Central memory CD4-positive, alpha-beta T cell (primary cell): ENCODE measurements around the gene TMUB2.
"Not testable (repeated sequence)": the region's sequence is repeated elsewhere in the genome, so short reads cannot be mapped to it uniquely, and the experiment has no call there.

Experiments
- DNase-seq: peaks from one replicate; pipeline ENCODE4 v3.0.0; 2022

Gene TMUB2

DNA sequence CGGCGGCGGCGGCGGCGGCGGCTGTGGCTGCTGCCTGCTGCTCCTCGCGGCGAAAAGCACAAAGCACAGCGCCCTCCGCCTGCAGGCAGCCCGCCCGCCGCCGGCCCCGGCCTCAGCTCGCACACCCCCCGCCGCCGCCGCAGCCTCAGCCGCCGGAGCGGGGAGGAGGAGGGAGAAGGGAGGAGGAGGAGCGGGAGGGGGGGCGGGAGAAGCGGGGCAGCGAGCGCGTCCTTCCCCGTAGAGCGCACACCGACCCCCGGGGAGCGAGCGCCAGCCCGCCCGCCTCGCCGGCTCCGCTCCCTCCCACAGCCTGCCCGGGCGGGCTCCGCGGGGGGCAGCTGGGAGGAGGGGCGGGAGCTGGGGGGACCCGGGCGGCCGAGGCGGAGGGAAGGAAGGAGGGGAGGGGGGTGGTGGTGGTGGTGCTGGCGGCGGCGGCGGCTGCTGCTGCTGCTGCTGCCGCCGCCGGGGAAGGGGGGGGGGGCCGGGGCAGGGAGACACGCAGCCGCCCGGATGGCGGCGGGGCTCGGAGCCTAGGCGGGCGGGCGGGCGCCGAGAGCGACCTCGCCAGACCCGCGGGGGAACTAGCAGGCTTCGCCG is 32.9 kb downstream of the TMUB2 start, which contains the start of gene UBTF:
TSS of gene UBTF (minus strand) at position 60 of the 597 bp plus-strand sequence. CDS start 1,446 bp downstream, outside the sequence.
- DNase-seq: peak; percentile 77

DNA sequence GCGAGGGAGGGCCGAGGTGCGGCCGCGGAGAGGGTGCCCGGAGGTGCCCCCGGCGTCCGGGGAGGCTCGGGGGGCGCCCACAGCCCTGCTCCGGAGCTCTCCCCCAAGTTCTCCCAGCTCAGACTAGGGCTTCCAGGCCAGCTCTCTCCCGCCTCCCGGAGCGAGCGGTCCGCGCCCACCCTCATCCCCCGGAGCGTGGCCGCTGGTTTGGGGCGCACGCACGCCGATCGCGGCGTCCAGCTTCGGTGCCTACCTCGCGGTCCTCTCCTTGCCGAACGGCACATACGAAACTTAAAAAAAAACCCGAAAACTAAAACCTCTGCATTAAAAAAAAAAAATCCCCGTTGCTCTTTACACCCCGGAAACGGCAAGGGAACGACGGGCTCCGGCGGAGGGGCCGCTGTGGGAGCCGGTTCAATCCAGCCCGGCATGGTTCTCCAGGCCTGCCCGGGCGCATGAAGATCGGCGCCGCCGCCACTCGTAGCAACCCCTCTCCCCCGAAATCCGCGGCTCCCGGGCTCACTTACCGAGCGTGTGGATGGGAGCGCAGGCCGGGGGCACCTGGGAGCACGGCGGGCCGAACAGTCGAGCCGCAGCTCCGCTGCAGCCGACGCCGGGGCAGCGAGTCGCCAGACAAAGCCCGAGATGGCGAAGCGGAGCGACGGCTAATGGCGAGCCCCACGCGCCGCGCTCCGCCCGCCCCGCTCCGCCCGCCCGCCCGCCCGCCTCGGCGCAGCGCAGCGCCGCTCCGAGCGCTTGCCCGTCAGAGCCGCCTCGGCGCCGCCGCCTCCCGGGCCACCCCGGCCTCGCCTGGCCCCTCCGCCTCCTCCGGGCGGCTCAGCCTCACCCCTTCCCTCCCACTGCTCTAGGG is 33.7 kb downstream of the TMUB2 start:
- peak; percentile 65 for DNase-seq

DNA sequence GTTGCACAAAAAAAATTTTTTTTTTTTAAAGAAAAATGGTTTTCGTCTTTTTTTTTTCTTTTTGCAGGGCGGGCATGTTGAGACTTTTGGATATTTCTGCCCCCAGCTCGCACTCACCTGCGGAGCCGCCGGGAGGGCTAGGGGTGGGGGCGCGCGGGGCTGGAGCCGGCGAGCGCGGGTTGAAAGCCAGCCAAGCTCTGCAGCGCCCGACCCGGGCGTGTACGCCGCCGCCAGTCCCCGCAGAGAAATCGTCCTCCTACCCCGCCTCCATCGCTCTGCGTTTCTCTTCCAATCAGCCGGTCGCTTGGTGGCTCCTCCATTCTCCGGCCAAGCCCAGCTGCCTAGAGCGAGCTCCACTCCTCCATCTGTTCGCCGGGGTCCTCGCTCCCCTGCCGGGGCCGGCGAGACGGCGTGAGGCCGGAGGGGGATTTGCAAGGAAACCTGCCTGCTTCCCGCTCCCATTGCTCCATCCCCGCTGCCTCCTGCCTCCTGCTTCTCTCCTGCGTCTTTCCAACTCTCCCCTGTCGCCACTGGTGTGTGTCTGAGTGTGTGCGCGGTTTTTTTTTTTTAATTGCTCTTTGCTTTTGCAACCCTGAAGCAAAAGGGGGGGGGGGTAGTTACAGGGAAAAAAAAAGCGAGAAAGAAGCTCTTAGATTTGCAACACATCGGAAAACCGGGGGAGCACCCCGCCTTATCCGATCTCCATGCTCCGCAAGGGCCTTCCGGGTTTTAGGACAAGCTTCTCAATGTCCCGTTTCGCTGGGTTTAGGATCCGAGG is 34.5 kb downstream of the TMUB2 start:
- DNase-seq: peak; percentile 69

GRCh38 chr17:44221862-44222111 is 35.0 kb downstream of the TMUB2 start:
- DNase-seq: no peak

DNA sequence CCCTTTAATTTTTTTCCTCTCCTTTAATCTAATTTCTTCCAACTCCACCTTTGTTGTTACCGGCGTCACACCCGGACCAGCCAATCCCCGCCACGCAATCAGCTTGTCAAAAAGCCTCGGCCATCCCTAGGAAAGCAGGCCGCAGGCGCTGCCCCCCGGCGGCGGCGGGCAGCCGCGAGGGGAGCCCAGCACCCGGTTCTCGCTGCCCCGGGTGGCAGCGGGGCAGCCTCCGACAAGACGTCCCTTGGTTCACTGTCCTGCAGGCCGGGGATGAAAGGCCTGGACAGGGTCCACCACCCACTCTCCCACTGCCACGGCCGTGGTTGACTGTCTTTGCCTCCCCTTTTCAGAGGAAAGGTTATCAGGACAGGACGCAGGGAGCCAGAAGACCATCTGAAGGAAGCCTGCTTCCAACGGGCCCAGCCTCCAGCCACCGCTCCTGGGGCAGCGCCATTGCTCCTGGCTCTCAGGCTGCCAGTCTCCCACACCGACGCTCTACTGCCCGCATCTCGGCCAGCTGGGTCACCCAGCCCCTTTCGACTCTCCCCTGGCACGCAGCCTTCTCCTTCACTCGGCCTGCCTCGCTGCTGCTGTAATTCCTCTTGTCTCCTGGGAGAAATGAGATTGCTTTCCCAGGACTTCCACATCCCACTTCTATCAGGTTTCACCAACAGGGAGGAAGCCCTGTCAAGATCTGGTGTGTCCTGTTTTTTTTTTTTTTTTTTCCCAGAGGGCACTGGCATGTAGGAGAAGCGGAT is 35.5 kb downstream of the TMUB2 start:
- DNase-seq: peak; percentile 36

DNA sequence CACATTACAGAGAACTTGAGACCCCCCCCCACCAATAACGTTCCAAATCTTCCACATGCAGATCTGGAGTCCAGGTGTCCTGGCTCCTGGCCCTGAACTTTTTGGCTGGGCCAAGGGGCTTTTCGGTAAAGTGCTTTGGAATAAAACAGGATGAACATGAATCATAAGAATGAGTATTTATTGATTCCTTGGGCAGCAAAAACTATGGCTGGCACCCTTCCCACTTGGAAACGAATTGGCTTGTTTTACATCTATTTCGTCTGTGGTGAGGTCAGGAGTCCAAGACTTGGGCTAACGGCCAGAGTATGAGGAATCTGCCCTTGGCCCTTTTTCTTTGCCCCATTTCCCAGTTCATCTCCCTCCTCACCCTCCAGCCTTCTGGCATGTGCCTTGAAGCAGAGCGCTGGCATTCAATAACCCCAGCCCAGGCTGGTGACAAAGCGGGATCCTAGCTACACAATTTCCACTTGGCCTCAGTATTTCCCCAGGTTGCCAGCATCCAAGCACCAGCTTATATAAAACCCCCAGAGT is 36.8 kb downstream of the TMUB2 start:
- no peak for DNase-seq

DNA sequence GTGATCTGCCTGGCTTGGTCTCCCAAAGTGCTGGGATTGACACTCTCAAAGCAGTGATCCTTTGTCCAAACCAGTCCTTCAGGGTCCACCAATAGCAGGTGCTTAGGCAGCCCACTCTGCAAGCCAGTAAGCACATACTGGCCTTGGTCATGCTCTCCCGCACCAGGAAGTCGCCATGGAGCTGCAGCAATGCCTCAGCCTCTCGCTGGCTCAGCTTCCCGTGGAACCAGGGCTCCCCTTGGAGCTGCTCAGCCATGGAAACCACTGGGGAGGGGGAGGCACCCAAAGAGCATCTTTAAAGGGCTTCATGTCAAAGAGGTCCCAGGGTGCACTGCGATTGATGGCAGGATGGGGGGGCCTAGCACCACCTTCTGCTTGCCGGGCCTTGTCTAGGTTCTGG is 42.3 kb downstream of the TMUB2 start:
- DNase-seq: no peak

GRCh38 chr17:44230140-44230539 is 43.4 kb downstream of the TMUB2 start:
- DNase-seq: no peak

DNA sequence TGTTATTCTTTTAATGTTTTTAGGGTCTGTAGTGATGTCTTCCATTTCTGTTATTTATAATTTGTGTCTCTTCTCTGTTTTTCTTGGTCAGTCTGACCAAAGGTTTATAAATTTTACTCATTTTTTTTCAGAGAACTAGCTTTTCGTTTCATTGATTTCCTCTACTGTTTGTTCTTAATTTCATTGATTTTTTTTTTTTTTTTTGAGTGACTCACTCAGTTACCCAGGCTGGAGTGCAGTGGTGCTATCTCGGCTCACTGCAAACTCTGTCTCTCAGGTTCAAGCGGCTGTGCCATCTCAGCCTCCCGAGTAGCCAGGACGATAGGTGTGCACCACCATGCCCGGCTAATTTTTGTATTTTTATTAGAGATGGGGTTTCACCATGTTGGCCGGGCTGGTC is 45.3 kb downstream of the TMUB2 start:
- no peak for DNase-seq

GRCh38 chr17:44233582-44233981 is 46.8 kb downstream of the TMUB2 start:
- DNase-seq: no peak

GRCh38 chr17:44235583-44235936 is 48.8 kb downstream of the TMUB2 start:
- no peak for DNase-seq

GRCh38 chr17:44236444-44236991 is 49.7 kb downstream of the TMUB2 start:
- DNase-seq: no peak

DNA sequence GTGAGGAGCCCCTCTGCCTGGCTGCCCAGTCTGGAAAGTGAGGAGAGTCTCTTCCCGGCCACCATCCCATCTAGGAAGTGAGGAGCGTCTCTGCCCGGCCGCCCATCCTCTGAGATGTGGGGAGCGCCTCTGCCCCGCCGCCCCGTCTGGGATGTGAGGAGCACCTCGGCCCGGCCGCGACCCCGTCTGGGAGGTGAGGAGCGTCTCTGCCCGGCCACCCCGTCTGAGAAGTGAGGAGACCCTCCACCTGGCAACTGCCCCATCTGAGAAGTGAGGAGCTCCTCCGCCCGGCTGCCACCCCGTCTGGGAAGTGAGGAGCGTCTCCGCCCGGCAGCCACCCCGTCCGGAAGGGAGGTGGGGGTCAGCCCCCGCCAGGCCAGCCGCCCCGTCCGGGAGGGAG is 51.1 kb downstream of the TMUB2 start:
- not testable (repeated sequence) for DNase-seq

DNA sequence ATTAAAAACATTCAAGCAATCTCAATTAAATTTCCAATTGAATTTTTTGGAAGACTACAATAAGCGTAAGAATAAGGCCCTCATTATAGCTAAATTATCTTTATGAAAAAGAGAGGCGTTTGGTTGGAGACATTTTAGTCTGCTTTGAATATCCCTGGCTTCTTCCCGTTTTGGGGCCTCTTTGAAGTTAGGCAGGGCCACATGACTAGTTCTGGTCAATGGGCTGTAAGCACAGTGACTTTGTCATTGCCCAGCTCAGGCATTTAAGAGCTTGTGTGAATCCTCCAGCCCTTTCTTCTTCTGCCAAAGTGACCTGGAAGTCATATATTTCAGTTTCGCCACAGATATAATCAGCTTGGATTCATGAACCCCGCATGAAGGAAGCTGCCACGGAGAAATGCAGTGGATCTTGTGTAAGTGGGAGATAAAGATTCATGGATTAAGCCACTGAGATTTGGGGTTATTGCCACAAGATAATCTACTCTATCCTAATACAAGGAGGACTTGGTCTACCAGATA is 54.4 kb downstream of the TMUB2 start:
- no peak for DNase-seq
